AG09319 (cell line): ENCODE data around the gene MRPL49.

Source experiments
- DNase-seq: peaks from one replicate; pipeline ENCODE4 v3.0.0-alpha.2; 2010; ENCODE audit warnings: low read depth; ENCODE audit errors: extremely low read depth
- TF ChIP-seq, protein P1 (sequence below): IDR thresholded peaks from 2 replicates; pipeline ENCODE4 v1.5.1; 2011; ENCODE audit warnings: low read depth, mild to moderate bottlenecking, inconsistent platforms, low read length, moderate library complexity

MRPL49 gene

GRCh38 chr11:65132238-65132987, 10.3 kb downstream of the MRPL49 start:
- DNase-seq = no peak
- TF ChIP-seq, protein P1, sequence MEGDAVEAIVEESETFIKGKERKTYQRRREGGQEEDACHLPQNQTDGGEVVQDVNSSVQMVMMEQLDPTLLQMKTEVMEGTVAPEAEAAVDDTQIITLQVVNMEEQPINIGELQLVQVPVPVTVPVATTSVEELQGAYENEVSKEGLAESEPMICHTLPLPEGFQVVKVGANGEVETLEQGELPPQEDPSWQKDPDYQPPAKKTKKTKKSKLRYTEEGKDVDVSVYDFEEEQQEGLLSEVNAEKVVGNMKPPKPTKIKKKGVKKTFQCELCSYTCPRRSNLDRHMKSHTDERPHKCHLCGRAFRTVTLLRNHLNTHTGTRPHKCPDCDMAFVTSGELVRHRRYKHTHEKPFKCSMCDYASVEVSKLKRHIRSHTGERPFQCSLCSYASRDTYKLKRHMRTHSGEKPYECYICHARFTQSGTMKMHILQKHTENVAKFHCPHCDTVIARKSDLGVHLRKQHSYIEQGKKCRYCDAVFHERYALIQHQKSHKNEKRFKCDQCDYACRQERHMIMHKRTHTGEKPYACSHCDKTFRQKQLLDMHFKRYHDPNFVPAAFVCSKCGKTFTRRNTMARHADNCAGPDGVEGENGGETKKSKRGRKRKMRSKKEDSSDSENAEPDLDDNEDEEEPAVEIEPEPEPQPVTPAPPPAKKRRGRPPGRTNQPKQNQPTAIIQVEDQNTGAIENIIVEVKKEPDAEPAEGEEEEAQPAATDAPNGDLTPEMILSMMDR = no peak

- TF ChIP-seq, protein P1 = no peak
- no peak for DNase-seq
Observed at GRCh38 chr11:65132988-65133700, 11.0 kb downstream of the MRPL49 start.

- TF ChIP-seq, protein P1 = no peak
- no peak for DNase-seq
Observed at GRCh38 chr11:65133724-65134123, 11.6 kb downstream of the MRPL49 start.

DNA sequence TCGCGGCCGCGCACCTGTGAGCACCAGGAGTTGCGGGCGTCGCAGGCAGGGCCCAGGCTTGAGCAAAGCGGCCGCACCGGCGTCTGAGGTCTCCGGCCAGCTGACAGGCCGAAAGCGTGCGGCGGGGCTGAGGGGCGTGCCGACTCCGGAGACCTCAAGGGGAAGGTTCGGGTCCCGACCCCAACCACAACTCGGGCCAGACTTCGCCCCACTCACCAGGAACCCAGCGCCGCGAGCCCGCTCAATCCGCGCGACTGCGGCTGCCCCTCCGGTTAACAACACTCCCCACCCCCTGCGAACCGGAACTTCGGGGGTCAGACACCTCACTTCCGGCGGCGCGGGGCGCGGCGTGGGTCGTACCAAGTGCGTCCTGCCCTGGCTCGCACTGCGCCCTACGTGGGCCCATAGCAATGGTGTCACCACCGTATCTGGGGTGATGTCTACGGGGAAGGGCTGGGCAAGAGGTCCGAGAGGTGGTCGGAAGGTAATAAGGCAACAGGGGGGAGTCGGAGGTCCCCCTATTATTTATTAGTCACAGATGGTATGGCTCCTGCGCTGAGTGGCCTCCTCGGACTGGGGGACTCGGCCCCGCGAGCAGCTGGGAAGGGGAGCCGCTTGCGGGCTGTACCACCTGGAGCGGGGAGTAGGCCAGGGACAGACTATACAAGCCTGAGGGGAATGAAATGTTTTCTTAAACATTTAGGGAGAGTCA, 12.3 kb downstream of the MRPL49 start, which contains the start of gene SYVN1:
Gene SYVN1 (minus strand): TSS at position 280 of the 712 bp plus-strand sequence. CDS start 918 bp downstream, outside the sequence.
- TF ChIP-seq, protein P1 = no peak
- peak; percentile 65 for DNase-seq

GRCh38 chr11:65134952-65135632, 13.0 kb downstream of the MRPL49 start:
- TF ChIP-seq, protein P1 = no peak

GRCh38 chr11:65135633-65136145, 13.6 kb downstream of the MRPL49 start:
- TF ChIP-seq, protein P1 = no peak
- DNase-seq = no peak

More at GRCh38 chr11:65134952-65135632, 13.0 kb downstream of the MRPL49 start:
- DNase-seq = peak; percentile 85
